Measurements from ENCODE around the gene EHMT1. TPM values are rescaled to one million over a fixed set of nuclear protein-coding genes. Genes with fewer than 3 reads are reported as not detected.

The EHMT1 gene
- total RNA-seq, 1 donor from 2014 or later = 159 TPM

DNA sequence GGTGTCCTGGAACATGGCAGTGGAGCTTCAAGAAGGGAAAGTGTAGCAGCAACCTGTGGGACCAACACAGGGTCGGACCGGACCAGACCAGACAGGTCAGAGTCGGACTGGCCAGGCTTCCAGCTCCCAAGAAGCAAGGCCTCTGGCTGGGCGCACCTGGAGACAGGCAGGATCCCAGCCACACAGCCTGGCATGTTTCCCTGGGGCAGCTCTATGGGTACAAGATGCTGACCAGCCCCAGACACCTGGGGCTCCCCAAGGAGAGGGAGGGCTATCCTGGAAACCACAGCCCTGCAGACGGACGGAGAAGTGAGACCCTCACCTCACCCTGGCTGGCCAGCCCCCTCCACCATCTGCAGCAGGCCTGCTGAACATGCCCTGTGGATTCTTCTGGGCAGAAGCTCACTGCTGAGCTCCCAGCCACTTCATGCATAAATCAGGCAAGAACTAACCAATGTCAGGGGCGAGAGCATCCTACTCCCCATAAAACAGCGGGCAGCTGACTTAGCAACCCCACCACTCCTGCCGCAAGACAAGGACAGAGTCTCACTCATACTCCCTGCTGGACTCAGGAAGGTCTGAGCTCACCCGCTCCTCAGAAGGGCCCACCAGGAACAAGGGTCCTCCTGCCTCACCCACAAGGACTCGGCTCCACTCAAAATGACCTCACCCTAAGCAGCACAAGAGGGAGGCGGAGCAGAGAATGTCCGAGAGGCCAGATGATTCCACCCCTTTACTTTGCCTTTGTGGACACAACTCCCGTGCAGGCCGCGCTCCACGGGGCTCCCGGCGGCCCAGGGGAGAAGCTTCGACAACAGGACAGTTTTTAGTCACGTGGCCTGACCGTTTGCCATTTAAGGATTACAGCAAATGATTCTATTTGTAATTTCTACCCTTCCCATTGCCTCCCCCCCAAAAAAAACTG is 37.2 kb upstream of the EHMT1 start:
- TF ChIP-seq, protein P1, sequence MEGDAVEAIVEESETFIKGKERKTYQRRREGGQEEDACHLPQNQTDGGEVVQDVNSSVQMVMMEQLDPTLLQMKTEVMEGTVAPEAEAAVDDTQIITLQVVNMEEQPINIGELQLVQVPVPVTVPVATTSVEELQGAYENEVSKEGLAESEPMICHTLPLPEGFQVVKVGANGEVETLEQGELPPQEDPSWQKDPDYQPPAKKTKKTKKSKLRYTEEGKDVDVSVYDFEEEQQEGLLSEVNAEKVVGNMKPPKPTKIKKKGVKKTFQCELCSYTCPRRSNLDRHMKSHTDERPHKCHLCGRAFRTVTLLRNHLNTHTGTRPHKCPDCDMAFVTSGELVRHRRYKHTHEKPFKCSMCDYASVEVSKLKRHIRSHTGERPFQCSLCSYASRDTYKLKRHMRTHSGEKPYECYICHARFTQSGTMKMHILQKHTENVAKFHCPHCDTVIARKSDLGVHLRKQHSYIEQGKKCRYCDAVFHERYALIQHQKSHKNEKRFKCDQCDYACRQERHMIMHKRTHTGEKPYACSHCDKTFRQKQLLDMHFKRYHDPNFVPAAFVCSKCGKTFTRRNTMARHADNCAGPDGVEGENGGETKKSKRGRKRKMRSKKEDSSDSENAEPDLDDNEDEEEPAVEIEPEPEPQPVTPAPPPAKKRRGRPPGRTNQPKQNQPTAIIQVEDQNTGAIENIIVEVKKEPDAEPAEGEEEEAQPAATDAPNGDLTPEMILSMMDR (IDR thresholded peaks at IDR 0.05; ENCODE audit: unreplicated experiment) = no peak
- Mint-ChIP-seq H3K36me3 (ENCODE audit: insufficient read depth) (peaks cover 8% of the 10 kb centered on the region), H3K27ac (no peak overlapping the region), H3K4me1 (ENCODE audit: low read depth) (peaks cover 10% of the 10 kb centered on the region), H3K4me3 (ENCODE audit: low read depth) (no peak overlapping the region), H3K9me3 (ENCODE audit: low read depth) (no peaks in the 10 kb centered on the region), H3K27me3 (no peaks in the 10 kb centered on the region)
- no peak for DNase-seq (ENCODE audit: low spot score, unreplicated experiment)

DNA sequence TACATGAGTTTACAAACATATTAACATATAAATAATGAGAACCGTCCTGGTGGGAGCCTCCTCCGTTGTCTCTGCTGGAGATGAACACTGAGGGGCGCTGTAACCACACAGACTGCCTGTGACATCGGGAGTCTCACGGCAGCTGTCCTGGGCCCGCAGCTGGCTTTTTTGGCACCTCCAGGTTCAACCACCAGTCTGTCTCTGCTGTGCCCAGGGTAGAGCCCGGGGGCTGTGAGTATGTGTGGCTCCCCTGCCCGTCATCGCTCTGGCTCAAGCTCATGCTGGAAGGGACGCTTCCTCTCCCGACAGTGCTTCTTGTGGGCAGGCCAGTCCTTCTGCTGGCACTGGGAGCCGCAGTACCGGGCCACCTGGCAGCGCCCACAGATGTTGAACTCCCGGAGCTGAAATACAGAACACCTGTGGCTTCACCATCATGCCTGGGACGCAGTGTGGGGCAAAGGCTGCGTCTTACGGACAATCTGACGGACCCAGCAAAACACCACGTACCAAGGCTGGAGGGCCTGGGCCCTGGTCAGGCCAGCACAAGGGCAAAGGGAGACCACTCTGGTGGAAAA is 36.4 kb upstream of the EHMT1 start:
- H3K9me3 Mint-ChIP-seq (ENCODE audit: low read depth) = no peaks in the 10 kb centered on the region
- no peak for DNase-seq (ENCODE audit: low spot score, unreplicated experiment)
- no peak overlapping the region for H3K4me3 Mint-ChIP-seq (ENCODE audit: low read depth)
- TF ChIP-seq, protein P1 (IDR thresholded peaks at IDR 0.05; ENCODE audit: unreplicated experiment) = peak; percentile 32
- H3K27me3 Mint-ChIP-seq = no peaks in the 10 kb centered on the region
- H3K4me1 Mint-ChIP-seq (ENCODE audit: low read depth) = peaks cover 6% of the 10 kb centered on the region
- H3K36me3 Mint-ChIP-seq (ENCODE audit: insufficient read depth) = peaks cover 11% of the 10 kb centered on the region
- no peak overlapping the region for H3K27ac Mint-ChIP-seq

DNA sequence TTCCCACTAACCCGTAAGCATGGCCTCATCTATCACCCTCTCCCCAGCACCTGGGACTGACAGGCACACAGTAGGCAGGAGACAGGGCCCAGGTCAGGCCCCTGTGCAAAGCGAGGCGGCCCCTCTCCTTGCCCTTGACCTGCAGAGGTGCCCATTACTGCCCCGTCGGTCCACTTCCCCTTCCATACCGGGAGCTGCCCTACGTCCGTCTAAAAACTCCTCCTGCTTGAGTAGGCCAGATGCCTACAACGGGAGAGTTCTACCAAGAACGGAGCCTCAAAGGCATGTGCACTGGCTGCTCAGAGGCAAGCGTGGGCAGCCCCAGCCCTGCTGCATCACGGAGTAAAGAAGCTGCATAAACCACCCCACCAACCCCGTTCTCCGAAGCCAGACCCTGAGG is 35.5 kb upstream of the EHMT1 start:
- Mint-ChIP-seq H3K27me3 (no peaks in the 10 kb centered on the region), H3K9me3 (ENCODE audit: low read depth) (no peaks in the 10 kb centered on the region), H3K4me3 (ENCODE audit: low read depth) (no peak overlapping the region), H3K36me3 (ENCODE audit: insufficient read depth) (peaks cover 16% of the 10 kb centered on the region), H3K4me1 (ENCODE audit: low read depth) (no peaks in the 10 kb centered on the region), H3K27ac (no peak overlapping the region)
- DNase-seq (ENCODE audit: low spot score, unreplicated experiment) = no peak
- TF ChIP-seq, protein P1 (IDR thresholded peaks at IDR 0.05; ENCODE audit: unreplicated experiment) = no peak

DNA sequence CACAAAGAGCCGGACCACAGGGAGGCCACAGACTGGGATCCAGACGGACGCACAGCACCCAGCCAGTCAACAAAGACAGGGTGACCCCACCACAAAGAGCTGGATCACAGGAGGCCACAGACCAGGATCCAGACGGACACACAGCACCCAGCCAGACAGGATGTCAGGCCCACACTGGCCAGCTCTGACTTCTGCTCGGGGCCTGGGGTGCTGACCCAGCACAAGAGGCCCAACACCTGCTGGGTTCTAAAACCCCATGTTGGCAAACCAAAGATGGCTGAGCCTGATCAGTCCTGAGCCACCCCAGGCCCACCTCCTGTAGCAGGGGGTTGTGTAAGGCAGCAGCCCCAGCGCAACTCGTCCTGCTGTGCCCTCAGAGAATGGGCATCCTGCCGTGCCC is 34.8 kb upstream of the EHMT1 start:
- H3K36me3 Mint-ChIP-seq (ENCODE audit: insufficient read depth) = peaks cover 16% of the 10 kb centered on the region
- no peak for DNase-seq (ENCODE audit: low spot score, unreplicated experiment)

DNA sequence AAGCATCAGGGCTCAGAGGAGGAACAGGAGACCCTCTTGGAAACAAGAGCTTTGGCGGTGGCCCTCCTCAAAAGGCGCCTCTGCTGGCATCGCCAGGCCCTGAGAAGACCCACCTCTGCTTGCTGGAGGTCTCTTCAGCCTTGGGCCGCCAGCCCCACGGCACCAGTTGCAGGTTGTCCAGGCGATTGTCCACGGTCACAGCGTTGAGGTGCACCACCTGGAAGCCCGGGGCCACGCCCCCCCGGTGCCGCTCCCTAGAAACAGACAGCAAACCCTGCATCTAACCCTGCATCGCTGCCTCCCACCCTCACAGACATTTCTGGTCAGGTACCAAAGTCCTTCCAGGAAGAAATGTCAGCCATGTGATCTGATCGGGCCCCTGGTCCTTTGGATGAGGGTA is 32.0 kb upstream of the EHMT1 start:
- H3K27me3 Mint-ChIP-seq = no peaks in the 10 kb centered on the region
- H3K36me3 Mint-ChIP-seq (ENCODE audit: insufficient read depth) = peaks cover 16% of the 10 kb centered on the region
- no peak overlapping the region for H3K27ac Mint-ChIP-seq
- TF ChIP-seq, protein P1 (IDR thresholded peaks at IDR 0.05; ENCODE audit: unreplicated experiment) = no peak
- H3K4me1 Mint-ChIP-seq (ENCODE audit: low read depth) = peaks cover 4% of the 10 kb centered on the region
- no peak overlapping the region for H3K4me3 Mint-ChIP-seq (ENCODE audit: low read depth)
- no peak for DNase-seq (ENCODE audit: low spot score, unreplicated experiment)
- H3K9me3 Mint-ChIP-seq (ENCODE audit: low read depth) = no peaks in the 10 kb centered on the region

More for the DNA sequence above, 34.8 kb upstream of the EHMT1 start:
- Mint-ChIP-seq H3K4me1 (ENCODE audit: low read depth) (no peaks in the 10 kb centered on the region), H3K9me3 (ENCODE audit: low read depth) (no peaks in the 10 kb centered on the region), H3K27ac (no peak overlapping the region), H3K27me3 (no peaks in the 10 kb centered on the region), H3K4me3 (ENCODE audit: low read depth) (no peak overlapping the region)
- TF ChIP-seq, protein P1 (IDR thresholded peaks at IDR 0.05; ENCODE audit: unreplicated experiment) = no peak
